HUES48 (cell line): ENCODE data around the gene SRPRB.

Source experiments
- H3K27ac ChIP-seq: one replicate; pipeline ENCODE4 v1.7.0; 2013; ENCODE audit warnings: low read depth, low read length, inconsistent platforms
- H3K27me3 ChIP-seq: 2 replicates; pipeline ENCODE4 v1.6.1; 2013; ENCODE audit warnings: mild to moderate bottlenecking, low read length; ENCODE audit not compliant: control insufficient read depth, insufficient read depth
- H3K36me3 ChIP-seq: 2 replicates; pipeline ENCODE4 v1.6.1; 2013; ENCODE audit warnings: low read length; ENCODE audit not compliant: control insufficient read depth, insufficient read depth
- H3K4me1 ChIP-seq: 2 replicates; pipeline ENCODE4 v1.6.1; 2013; ENCODE audit warnings: mild to moderate bottlenecking, low read length; ENCODE audit not compliant: control insufficient read depth, insufficient read depth
- H3K4me3 ChIP-seq: 2 replicates; pipeline ENCODE4 v1.5.1; 2013; ENCODE audit warnings: mild to moderate bottlenecking, low read depth, low read length
- H3K9ac ChIP-seq: 2 replicates; pipeline ENCODE4 v1.6.1; 2013; ENCODE audit warnings: mild to moderate bottlenecking, low read depth, low read length, moderate library complexity
- H3K9me3 ChIP-seq: 2 replicates; pipeline ENCODE4 v1.6.1; 2013; ENCODE audit warnings: low read length; ENCODE audit not compliant: control insufficient read depth, insufficient read depth

SRPRB gene

GRCh38 chr3:133837487-133838295 is 32.1 kb downstream of the SRPRB start:
- Histone ChIP-seq H3K36me3 (peaks cover 9% of the 10 kb centered on the region; the same call in 1 of the 2 replicates), H3K4me3 (no peak overlapping the region), H3K9ac (no peak overlapping the region)

DNA sequence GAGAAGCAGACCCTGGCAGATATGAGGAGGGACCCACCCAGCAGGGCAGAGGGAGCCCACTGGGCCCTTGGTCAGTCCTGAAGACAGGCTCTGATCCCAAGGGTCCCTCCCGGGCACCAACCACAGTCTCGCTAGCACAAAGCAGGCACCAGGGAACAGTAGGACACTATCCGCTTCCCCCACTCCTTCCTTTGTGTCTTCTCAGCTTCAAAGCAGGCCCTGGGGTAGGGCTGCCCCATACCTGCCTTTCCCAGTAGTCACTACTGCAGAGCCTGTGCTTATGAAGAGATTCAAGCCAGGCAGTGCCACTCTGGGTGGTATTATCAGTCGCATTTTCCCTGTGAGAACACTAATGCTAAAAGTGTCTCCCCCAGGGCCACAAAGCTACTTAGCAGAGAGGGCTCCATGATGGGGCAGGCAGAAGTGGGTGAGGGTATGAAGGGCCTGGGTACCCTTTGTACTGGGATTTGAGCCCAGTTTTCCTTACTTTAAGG is 32.7 kb downstream of the SRPRB start:
- no peaks in the 10 kb centered on the region for H3K9me3 ChIP-seq
- H3K36me3 ChIP-seq: peaks cover 9% of the 10 kb centered on the region; the same call in 1 of the 2 replicates
- H3K4me1 ChIP-seq: no peaks in the 10 kb centered on the region
- H3K9ac ChIP-seq: no peak overlapping the region
- H3K4me3 ChIP-seq: no peak overlapping the region
- no peaks in the 10 kb centered on the region for H3K27me3 ChIP-seq
- H3K27ac ChIP-seq: no peak overlapping the region

More at GRCh38 chr3:133837487-133838295, 32.1 kb downstream of the SRPRB start:
- H3K9me3 ChIP-seq: no peaks in the 10 kb centered on the region
- H3K27me3 ChIP-seq: no peaks in the 10 kb centered on the region
- H3K27ac ChIP-seq: no peak overlapping the region
- no peaks in the 10 kb centered on the region for H3K4me1 ChIP-seq

- no peaks in the 10 kb centered on the region for H3K27me3 ChIP-seq
- H3K36me3 ChIP-seq: peaks cover 9% of the 10 kb centered on the region; the same call in 1 of the 2 replicates
These were observed 33.5 kb downstream of the SRPRB start for GRCh38 chr3:133838916-133839800.

DNA sequence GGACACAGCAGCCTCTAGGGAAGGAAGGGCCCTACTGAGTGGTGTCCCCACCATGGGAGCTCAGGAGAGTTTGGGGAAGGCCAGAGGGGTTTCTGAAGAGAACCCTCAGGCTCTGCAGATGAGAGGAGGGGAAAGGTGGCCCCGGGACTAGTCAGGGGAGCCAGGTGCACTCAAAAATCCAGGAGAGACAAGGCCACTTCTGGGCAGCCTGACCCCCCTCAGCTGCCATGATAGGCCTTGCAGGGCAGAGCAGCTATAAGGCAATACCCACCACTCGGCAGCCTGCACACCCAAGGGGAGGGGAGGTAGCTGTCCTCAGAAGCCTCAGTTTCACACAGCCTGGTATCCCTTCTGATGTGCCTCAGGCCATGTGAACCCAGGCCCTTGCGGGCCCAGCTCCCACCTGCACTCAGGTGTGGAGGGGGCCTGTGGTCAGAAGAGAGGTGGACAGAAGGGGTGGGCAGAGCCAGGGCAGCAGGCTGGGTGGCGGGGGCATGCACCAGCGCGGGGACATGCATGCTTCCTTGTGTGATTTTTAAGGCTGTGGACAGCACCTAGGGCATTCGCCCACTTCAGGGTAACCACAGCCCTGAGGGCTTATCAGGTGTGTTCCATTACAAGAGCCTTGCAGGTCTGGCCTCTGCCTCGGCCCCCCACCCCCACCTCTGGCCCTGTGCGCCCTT is 34.6 kb downstream of the SRPRB start:
- no peaks in the 10 kb centered on the region for H3K27me3 ChIP-seq
- H3K9me3 ChIP-seq: no peaks in the 10 kb centered on the region
- no peak overlapping the region for H3K27ac ChIP-seq
- H3K4me3 ChIP-seq: no peak overlapping the region
- H3K36me3 ChIP-seq: peaks cover 9% of the 10 kb centered on the region; the same call in 1 of the 2 replicates
- H3K9ac ChIP-seq: no peak overlapping the region
- H3K4me1 ChIP-seq: no peaks in the 10 kb centered on the region

More at GRCh38 chr3:133838916-133839800, 33.5 kb downstream of the SRPRB start:
- Histone ChIP-seq H3K9ac (no peak overlapping the region), H3K4me1 (no peaks in the 10 kb centered on the region), H3K27ac (no peak overlapping the region), H3K4me3 (no peak overlapping the region), H3K9me3 (no peaks in the 10 kb centered on the region)

DNA sequence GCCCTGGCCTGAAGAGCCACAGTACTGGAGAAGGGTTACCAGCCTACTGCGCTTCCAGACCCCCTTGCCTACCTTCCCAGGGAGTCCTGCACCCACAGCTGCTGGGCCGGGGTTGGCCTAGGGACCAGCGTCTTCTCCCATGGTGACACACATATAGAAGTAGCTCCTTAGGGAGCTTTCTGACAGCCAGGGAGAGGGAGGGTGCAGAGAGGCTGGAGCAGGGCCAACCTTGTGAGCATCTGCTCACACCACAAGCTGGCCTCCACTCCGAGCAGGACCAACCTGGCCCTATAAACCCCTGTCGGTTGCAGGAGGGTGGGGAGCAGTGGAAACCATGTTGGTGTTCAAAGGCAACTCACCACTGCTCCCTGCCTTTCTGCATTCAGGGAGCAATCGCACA is 35.2 kb downstream of the SRPRB start:
- Histone ChIP-seq H3K27me3 (no peaks in the 10 kb centered on the region), H3K4me1 (no peaks in the 10 kb centered on the region), H3K4me3 (no peak overlapping the region), H3K9ac (no peak overlapping the region), H3K9me3 (no peaks in the 10 kb centered on the region), H3K36me3 (peaks cover 9% of the 10 kb centered on the region; the same call in 1 of the 2 replicates), H3K27ac (no peak overlapping the region)

- Histone ChIP-seq H3K4me3 (no peak overlapping the region), H3K36me3 (peaks cover 9% of the 10 kb centered on the region; the same call in 1 of the 2 replicates), H3K9me3 (no peaks in the 10 kb centered on the region), H3K27me3 (no peaks in the 10 kb centered on the region), H3K4me1 (no peaks in the 10 kb centered on the region), H3K9ac (no peak overlapping the region), H3K27ac (no peak overlapping the region)
These were observed 35.6 kb downstream of the SRPRB start for GRCh38 chr3:133841196-133841595.

- Histone ChIP-seq H3K9ac (no peak overlapping the region), H3K4me3 (no peak overlapping the region), H3K27ac (no peak overlapping the region), H3K36me3 (peaks cover 9% of the 10 kb centered on the region; the same call in 1 of the 2 replicates), H3K9me3 (no peaks in the 10 kb centered on the region), H3K4me1 (no peaks in the 10 kb centered on the region), H3K27me3 (no peaks in the 10 kb centered on the region)
These were observed 36.5 kb downstream of the SRPRB start for GRCh38 chr3:133842158-133842557.

GRCh38 chr3:133843634-133844033 is 38.0 kb downstream of the SRPRB start:
- H3K27me3 ChIP-seq: no peaks in the 10 kb centered on the region
- no peak overlapping the region for H3K9ac ChIP-seq
- no peaks in the 10 kb centered on the region for H3K9me3 ChIP-seq
- no peaks in the 10 kb centered on the region for H3K4me1 ChIP-seq
- H3K36me3 ChIP-seq: peaks cover 7% of the 10 kb centered on the region; the same call in 1 of the 2 replicates
- no peak overlapping the region for H3K27ac ChIP-seq
- H3K4me3 ChIP-seq: no peak overlapping the region

GRCh38 chr3:133845127-133845526 is 39.5 kb downstream of the SRPRB start:
- Histone ChIP-seq H3K9me3 (no peaks in the 10 kb centered on the region), H3K36me3 (no peaks in the 10 kb centered on the region), H3K27me3 (no peaks in the 10 kb centered on the region), H3K4me1 (no peaks in the 10 kb centered on the region), H3K9ac (no peak overlapping the region), H3K27ac (no peak overlapping the region), H3K4me3 (no peak overlapping the region)

DNA sequence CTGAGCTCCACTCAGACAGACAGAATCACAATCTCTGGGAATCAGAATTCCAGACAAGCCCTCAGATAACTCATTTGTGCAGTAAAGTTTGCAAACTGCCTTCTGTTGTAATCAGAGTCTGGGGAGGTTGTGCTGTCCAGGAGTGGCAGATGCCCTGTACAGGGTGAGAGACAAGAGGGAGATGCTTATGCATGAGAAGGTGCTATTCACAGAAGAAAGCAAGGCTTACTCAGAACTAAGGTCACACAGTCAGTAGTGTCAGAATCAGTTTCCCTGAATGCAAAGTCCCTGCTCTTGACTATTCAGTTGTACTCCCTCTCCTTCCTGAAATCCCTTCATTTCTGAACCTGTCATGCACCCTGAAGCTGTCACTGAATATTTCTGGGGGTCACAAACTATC is 43.7 kb downstream of the SRPRB start:
- no peaks in the 10 kb centered on the region for H3K9me3 ChIP-seq
- H3K9ac ChIP-seq: no peak overlapping the region
- H3K36me3 ChIP-seq: no peaks in the 10 kb centered on the region
- H3K4me1 ChIP-seq: peaks cover 2% of the 10 kb centered on the region; the same call in 1 of the 2 replicates
- H3K27me3 ChIP-seq: no peaks in the 10 kb centered on the region
- no peak overlapping the region for H3K27ac ChIP-seq
- no peak overlapping the region for H3K4me3 ChIP-seq
